ENCODE data around the gene TCF19.

DNA sequence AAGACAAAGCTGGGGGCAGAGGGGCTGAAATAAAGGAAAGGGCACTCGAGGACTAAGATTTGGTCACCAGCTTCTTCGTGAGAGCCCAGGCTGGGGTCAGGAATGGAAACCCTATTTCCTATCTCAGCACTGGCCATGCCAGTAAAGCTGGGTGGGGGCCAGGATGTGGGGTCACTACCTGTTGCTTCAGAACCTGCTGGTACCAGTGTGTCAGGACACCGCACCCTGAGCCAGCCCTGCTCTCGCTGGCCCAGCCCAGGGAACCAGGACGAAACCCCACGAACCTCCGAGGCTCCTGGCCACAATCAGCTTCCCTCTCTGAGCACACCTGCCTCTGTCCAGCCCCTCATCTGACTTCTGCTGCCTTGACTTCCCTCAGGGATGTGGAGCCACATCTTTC, 40.2 kb upstream of the TCF19 start:
- TF ChIP-seq EZH2phosphoT487 (IDR thresholded peaks at IDR 0.05; ENCODE audit: low read depth), result no peak
- TF ChIP-seq, protein P1, sequence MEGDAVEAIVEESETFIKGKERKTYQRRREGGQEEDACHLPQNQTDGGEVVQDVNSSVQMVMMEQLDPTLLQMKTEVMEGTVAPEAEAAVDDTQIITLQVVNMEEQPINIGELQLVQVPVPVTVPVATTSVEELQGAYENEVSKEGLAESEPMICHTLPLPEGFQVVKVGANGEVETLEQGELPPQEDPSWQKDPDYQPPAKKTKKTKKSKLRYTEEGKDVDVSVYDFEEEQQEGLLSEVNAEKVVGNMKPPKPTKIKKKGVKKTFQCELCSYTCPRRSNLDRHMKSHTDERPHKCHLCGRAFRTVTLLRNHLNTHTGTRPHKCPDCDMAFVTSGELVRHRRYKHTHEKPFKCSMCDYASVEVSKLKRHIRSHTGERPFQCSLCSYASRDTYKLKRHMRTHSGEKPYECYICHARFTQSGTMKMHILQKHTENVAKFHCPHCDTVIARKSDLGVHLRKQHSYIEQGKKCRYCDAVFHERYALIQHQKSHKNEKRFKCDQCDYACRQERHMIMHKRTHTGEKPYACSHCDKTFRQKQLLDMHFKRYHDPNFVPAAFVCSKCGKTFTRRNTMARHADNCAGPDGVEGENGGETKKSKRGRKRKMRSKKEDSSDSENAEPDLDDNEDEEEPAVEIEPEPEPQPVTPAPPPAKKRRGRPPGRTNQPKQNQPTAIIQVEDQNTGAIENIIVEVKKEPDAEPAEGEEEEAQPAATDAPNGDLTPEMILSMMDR (IDR thresholded peaks at IDR 0.05; ENCODE audit: low read depth, low read length), result no peak

Measured in OCI-LY3 (cell line).